Keratinocyte (primary cell): Measurements from ENCODE around the gene IGFLR1. TPM values are rescaled to one million over a fixed set of nuclear protein-coding genes. Genes with fewer than 3 reads are reported as not detected.

Experiments
- DNase-seq: peaks from one replicate; pipeline ENCODE4 v3.0.0-alpha.2; 2011; ENCODE audit warnings: low read depth, missing footprints, low spot score
- FAIRE-seq: peaks from 2 replicates; lab custom pipeline; 2011; peaks lifted over from hg19 to GRCh38; lab: Jason Lieb, UNC
- H2AFZ ChIP-seq: 2 replicates; pipeline ENCODE4 v1.6.0; 2012; ENCODE audit warnings: low read length, control low read depth, inconsistent platforms; ENCODE audit not compliant: control insufficient read depth
- H3K27ac ChIP-seq: 2 replicates; pipeline ENCODE4 v1.5.1; 2011; ENCODE audit warnings: low read length; ENCODE audit not compliant: control insufficient read depth, insufficient read depth
- H3K27me3 ChIP-seq: 3 replicates; pipeline ENCODE4 v1.6.0; 2011; ENCODE audit warnings: low read length; ENCODE audit not compliant: control insufficient read depth, insufficient read depth; ENCODE audit errors: extremely low read depth
- H3K36me3 ChIP-seq, 2 experiments: 2 replicates in 1 of 2; 3 replicates in 1 of 2; pipeline ENCODE4 v1.5.1; 2011; ENCODE audit warnings: low read length in 2 of 2, mild to moderate bottlenecking in 1 of 2; ENCODE audit not compliant: control insufficient read depth in 2 of 2, insufficient read depth in 2 of 2; ENCODE audit errors: extremely low read depth in 1 of 2
- H3K4me1 ChIP-seq: 3 replicates; pipeline ENCODE4 v1.5.1; 2011; ENCODE audit warnings: low read length; ENCODE audit not compliant: control insufficient read depth, insufficient read depth; ENCODE audit errors: extremely low read depth
- H3K4me2 ChIP-seq: 3 replicates; pipeline ENCODE4 v1.6.0; 2011; ENCODE audit warnings: low read depth, low read length; ENCODE audit not compliant: control insufficient read depth, insufficient read depth; ENCODE audit errors: extremely low read depth
- H3K4me3 ChIP-seq, 3 experiments: fragments of 200-600 bp in 1 of 3; sonication (generic) in 1 of 3; 2 replicates in 2 of 3; 3 replicates in 1 of 3; pipeline ENCODE4 v1.5.1; 2011 to 2016; ENCODE audit warnings: low read length in 3 of 3, mild to moderate bottlenecking in 3 of 3, control low read depth in 2 of 3, inconsistent platforms in 1 of 3, low read depth in 1 of 3, mixed read lengths in 1 of 3, mixed run types in 1 of 3, moderate library complexity in 1 of 3; ENCODE audit not compliant: control insufficient read depth in 2 of 3, insufficient read depth in 2 of 3; ENCODE audit errors: extremely low read depth in 1 of 3
- H3K79me2 ChIP-seq: 2 replicates; pipeline ENCODE4 v1.6.0; 2012; ENCODE audit warnings: low read length; ENCODE audit not compliant: control insufficient read depth, insufficient read depth
- H3K9ac ChIP-seq: 3 replicates; pipeline ENCODE4 v1.6.0; 2011; ENCODE audit warnings: low read length; ENCODE audit not compliant: control insufficient read depth, insufficient read depth; ENCODE audit errors: extremely low read depth
- H3K9me1 ChIP-seq: 3 replicates; pipeline ENCODE4 v1.6.0; 2011; ENCODE audit warnings: low read length; ENCODE audit not compliant: control insufficient read depth, insufficient read depth; ENCODE audit errors: extremely low read depth
- H3K9me3 ChIP-seq: 2 replicates; pipeline ENCODE4 v1.5.1; 2012; ENCODE audit warnings: low read depth, low read length; ENCODE audit not compliant: control insufficient read depth
- H4K20me1 ChIP-seq: 3 replicates; pipeline ENCODE4 v1.6.0; 2011; ENCODE audit warnings: low read length; ENCODE audit not compliant: control insufficient read depth, insufficient read depth; ENCODE audit errors: extremely low read depth
- CTCF ChIP-seq, 3 experiments: IDR thresholded peaks in 1 of 3; conservative IDR thresholded peaks in 1 of 3; optimal IDR thresholded peaks in 1 of 3; 2 replicates in 2 of 3; 3 replicates in 1 of 3; pipeline versions ENCODE3 to v1.5.1; 2011; ENCODE audit warnings: low read length in 3 of 3, mild to moderate bottlenecking in 3 of 3, moderate library complexity in 2 of 3, control low read depth in 1 of 3, inconsistent platforms in 1 of 3; ENCODE audit not compliant: insufficient read depth in 2 of 3; ENCODE audit errors: extremely low read depth in 1 of 3
- EZH2 ChIP-seq: IDR thresholded peaks from one replicate; pipeline ENCODE4 v1.6.1; 2012; ENCODE audit warnings: inconsistent platforms, mild to moderate bottlenecking, low read length, moderate library complexity
- dilution Hi-C: fragments of 300-500 bp; cut with MboI; formaldehyde crosslinking; loops from one replicate; pipeline ENCODE4 v1.7.0; 2020; ENCODE audit warnings: low sequenced_read_pairs; ENCODE audit not compliant: extremely low pct_ligation_motif_present
- polyA plus RNA-seq, 5 experiments: library from polyadenylated mRNA; depleted of rRNA in 3 of 5; stranded (reverse) in 3 of 5; stranded (forward) in 1 of 5; unstranded in 1 of 5; fragments of >200 nt; gene quantifications; 1 replicate in 1 of 5; 2 replicates in 3 of 5; 3 replicates in 1 of 5; pipeline versions ENCODE4 v1.2.1 to v1.2.3, GENCODE V29; 2011 to 2012; ENCODE audit warnings: missing spikeins in 2 of 5, low read depth in 1 of 5, low replicate concordance in 1 of 5

IGFLR1 gene
- polyA plus RNA-seq, 1 donor (not counting 4 experiments of a cell fraction or from before 2014, with no cell fraction given) = 0.34 TPM

- no peak overlapping the region for H3K4me3 ChIP-seq
Observed at GRCh38 chr19:35715355-35715809, 26.9 kb downstream of the IGFLR1 start.

GRCh38 chr19:35714601-35715354, 27.5 kb downstream of the IGFLR1 start:
- H3K9ac ChIP-seq = no peak overlapping the region
- dilution Hi-C loops = no loop called here
- H3K4me3 ChIP-seq = no peak overlapping the region
- H3K4me2 ChIP-seq = no peak overlapping the region
- H2AFZ ChIP-seq = no peak overlapping the region
- peaks cover 0 to 5% of the 10 kb centered on the region in 2 experiments for H3K36me3 ChIP-seq
- no peak for TF ChIP-seq CTCF (optimal IDR thresholded peaks at IDR 0.05 in 1 of 3, IDR thresholded peaks at IDR 0.05 in 1 of 3, conservative IDR thresholded peaks at IDR 0.05 in 1 of 3; ENCODE audit: extremely low read depth in 1 of 3, insufficient read depth in 2 of 3, low read length in 3 of 3)
- no peak for TF ChIP-seq EZH2
- FAIRE-seq (no peak), DNase-seq (no peak)
- H4K20me1 ChIP-seq = no peaks in the 10 kb centered on the region
- H3K9me1 ChIP-seq = no peaks in the 10 kb centered on the region
- H3K4me1 ChIP-seq = peaks cover 29% of the 10 kb centered on the region
- no peaks in the 10 kb centered on the region for H3K9me3 ChIP-seq
- no peaks in the 10 kb centered on the region for H3K27me3 ChIP-seq
- H3K27ac ChIP-seq = no peak overlapping the region
- H3K79me2 ChIP-seq = peaks cover 17% of the 10 kb centered on the region

More at GRCh38 chr19:35715355-35715809, 26.9 kb downstream of the IGFLR1 start:
- Histone ChIP-seq H3K9me3 (no peaks in the 10 kb centered on the region), H3K36me3 (peaks cover 2 to 7% of the 10 kb centered on the region in 2 experiments), H3K9ac (no peak overlapping the region), H2AFZ (no peak overlapping the region), H3K27ac (no peak overlapping the region), H3K9me1 (no peaks in the 10 kb centered on the region), H4K20me1 (no peaks in the 10 kb centered on the region), H3K79me2 (peaks cover 23% of the 10 kb centered on the region), H3K4me2 (peak overlapping the region; percentile 96), H3K27me3 (no peaks in the 10 kb centered on the region), H3K4me1 (peaks cover 29% of the 10 kb centered on the region)
- dilution Hi-C loops = no loop called here
- FAIRE-seq = no peak
- DNase-seq = no peak
- TF ChIP-seq CTCF (optimal IDR thresholded peaks at IDR 0.05 in 1 of 3, IDR thresholded peaks at IDR 0.05 in 1 of 3, conservative IDR thresholded peaks at IDR 0.05 in 1 of 3; ENCODE audit: extremely low read depth in 1 of 3, insufficient read depth in 2 of 3, low read length in 3 of 3) (no peak), EZH2 (no peak)
